Measurements from ENCODE around the gene CDH4. TPM values are rescaled to one million over a fixed set of nuclear protein-coding genes. Genes with fewer than 3 reads are reported as not detected.

CDH4 gene
- total RNA-seq, 1 experiment from 2014 or later: 5.3 TPM

- TF ChIP-seq AR (CRISPR knock-in tag; IDR thresholded peaks at IDR 0.05) (no peak), JUN (CRISPR knock-in tag; IDR thresholded peaks at IDR 0.05) (no peak)
- TF ChIP-seq, protein P1, sequence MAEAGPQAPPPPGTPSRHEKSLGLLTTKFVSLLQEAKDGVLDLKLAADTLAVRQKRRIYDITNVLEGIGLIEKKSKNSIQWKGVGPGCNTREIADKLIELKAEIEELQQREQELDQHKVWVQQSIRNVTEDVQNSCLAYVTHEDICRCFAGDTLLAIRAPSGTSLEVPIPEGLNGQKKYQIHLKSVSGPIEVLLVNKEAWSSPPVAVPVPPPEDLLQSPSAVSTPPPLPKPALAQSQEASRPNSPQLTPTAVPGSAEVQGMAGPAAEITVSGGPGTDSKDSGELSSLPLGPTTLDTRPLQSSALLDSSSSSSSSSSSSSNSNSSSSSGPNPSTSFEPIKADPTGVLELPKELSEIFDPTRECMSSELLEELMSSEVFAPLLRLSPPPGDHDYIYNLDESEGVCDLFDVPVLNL (CRISPR knock-in tag; IDR thresholded peaks at IDR 0.05; ENCODE audit: borderline replicate concordance, low read depth): no peak
These were observed 62.4 kb downstream of the CDH4 start (continued) for GRCh38 chr20:61314326-61315010.

DNA sequence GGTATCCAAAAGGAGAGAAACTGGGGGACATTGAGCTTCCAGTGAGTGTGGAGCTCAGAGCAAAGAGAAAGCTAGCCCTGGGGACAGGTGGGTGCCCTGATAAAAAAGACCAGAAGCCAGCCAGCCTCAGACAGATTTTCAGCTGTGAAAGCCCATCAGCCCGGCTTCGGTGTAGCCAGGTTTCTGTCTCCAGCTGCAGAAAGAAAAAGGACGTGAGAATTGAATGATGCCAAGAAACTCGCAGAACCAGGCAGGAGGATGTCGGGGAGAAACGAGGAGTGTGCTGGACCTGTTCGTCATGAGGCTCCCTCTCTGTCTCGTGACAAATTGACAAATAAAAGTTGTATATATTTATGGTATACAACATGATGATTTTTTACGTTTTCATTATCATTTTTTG, 63.3 kb downstream of the CDH4 start:
- no peaks in the 10 kb centered on the region for H3K36me3 Mint-ChIP-seq
- ChIA-PET CTCF (no interaction called here), POLR2A (no interaction called here)
- H3K27ac Mint-ChIP-seq: no peak overlapping the region
- no peak overlapping the region for H3K4me3 Mint-ChIP-seq
- peaks cover 3% of the 10 kb centered on the region; the same call in 1 of the 2 replicates for H3K4me1 Mint-ChIP-seq
- peaks cover 31% of the 10 kb centered on the region for H3K27me3 Mint-ChIP-seq (ENCODE audit: low read depth)
- DNase-seq (ENCODE audit: low spot score) (no peak), ATAC-seq (no peak)
- TF ChIP-seq FOXJ3 (CRISPR knock-in tag; IDR thresholded peaks at IDR 0.05; ENCODE audit: borderline replicate concordance) (no peak), CDX4 (CRISPR knock-in tag; IDR thresholded peaks at IDR 0.05; ENCODE audit: borderline replicate concordance) (no peak), ATF1 (CRISPR knock-in tag; IDR thresholded peaks at IDR 0.05) (no peak), E2F1 (CRISPR knock-in tag; IDR thresholded peaks at IDR 0.05) (no peak), ATF3 (CRISPR knock-in tag; conservative IDR thresholded peaks at IDR 0.05) (no peak), FOXK1 (CRISPR knock-in tag; IDR thresholded peaks at IDR 0.05) (no peak), ZNF121 (CRISPR knock-in tag; IDR thresholded peaks at IDR 0.05) (no peak), NR1H2 (CRISPR knock-in tag; IDR thresholded peaks at IDR 0.05) (no peak), SOX15 (CRISPR knock-in tag; IDR thresholded peaks at IDR 0.05) (no peak), HMGA2 (CRISPR knock-in tag; IDR thresholded peaks at IDR 0.05) (no peak), ZSCAN18 (CRISPR knock-in tag; IDR thresholded peaks at IDR 0.05) (no peak), MYBL2 (CRISPR knock-in tag; IDR thresholded peaks at IDR 0.05) (no peak), STAT6 (CRISPR knock-in tag; conservative IDR thresholded peaks at IDR 0.05; ENCODE audit: low read depth) (no peak), OVOL2 (CRISPR knock-in tag; IDR thresholded peaks at IDR 0.05; ENCODE audit: borderline replicate concordance) (no peak)
- TF ChIP-seq, protein P2, sequence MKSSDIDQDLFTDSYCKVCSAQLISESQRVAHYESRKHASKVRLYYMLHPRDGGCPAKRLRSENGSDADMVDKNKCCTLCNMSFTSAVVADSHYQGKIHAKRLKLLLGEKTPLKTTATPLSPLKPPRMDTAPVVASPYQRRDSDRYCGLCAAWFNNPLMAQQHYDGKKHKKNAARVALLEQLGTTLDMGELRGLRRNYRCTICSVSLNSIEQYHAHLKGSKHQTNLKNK (CRISPR knock-in tag; IDR thresholded peaks at IDR 0.05): no peak
- no peaks in the 10 kb centered on the region; the same call in 1 of the 2 replicates for H3K9me3 Mint-ChIP-seq
